HT1080 (cell line): ENCODE measurements around the gene TRA2A. TPM values are rescaled to one million over a fixed set of nuclear protein-coding genes. Genes with fewer than 3 reads are reported as not detected.
A peak's percentile ranks its signal among the peaks of the same experiment; 100 is the strongest.
"Not testable (repeated sequence)": the region's sequence is repeated elsewhere in the genome, so short reads cannot be mapped to it uniquely, and the experiment has no call there.

Experiments used
- DNase-seq: peaks from one replicate; pipeline ENCODE4 v3.0.0-alpha.2; 2015; ENCODE audit warnings: low read depth
- polyA plus RNA-seq, 2 experiments: library from polyadenylated mRNA; depleted of rRNA; stranded (reverse); fragments of >200 nt; gene quantifications; 2 replicates each; pipeline ENCODE4 v1.2.3, GENCODE V29; 2015
- total RNA-seq: library from RNA; depleted of rRNA; stranded (reverse); fragments of >200 nt; shearing (Covaris generic); gene quantifications from 2 replicates; pipeline ENCODE4 v1.2.3, GENCODE V29; 2014; rRNA removed

TRA2A gene
- total RNA-seq, result 15.8 and 49.6 TPM in 2 replicates
- polyA plus RNA-seq (2015; cell fraction: cytosol; rRNA removed), result 35.1 and 42.9 TPM in 2 replicates
- 94.0 and 98.6 TPM in 2 replicates for polyA plus RNA-seq (2015; cell fraction: nucleus; rRNA removed)

DNA sequence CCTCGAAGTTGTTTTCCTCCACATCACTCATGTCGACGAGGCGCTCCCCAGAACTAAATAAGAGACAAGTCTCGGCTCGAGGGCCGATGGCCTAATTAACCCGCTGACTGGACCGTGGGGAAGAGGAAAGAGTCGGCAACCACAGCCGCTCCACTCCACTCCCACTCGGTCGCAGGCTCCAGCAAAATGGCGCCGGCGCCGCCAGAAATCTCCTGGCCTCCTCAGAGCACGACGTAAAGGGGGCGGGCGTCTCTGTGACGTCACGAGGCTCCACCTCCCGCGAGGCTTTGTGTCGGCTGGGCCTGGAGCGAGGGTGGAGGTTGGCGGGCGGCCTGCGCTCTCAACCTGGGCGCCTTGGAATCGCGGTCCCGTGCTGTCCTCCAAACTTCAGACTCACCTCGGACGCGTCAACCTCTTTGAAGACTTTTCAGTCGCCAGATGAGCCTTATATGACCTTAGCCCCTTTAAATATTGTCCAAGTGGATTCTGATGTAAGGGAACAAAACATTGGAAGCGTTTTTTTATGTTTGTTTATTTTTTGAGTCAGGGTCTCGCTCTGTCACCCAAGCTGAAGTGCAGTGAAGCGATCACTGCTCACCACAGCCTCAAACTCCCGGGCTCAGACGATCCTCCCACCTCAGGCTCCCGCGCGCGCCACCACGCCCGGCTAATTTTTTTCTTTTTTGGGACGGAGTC, at the start of gene TRA2A:
Gene TRA2A, minus strand, starts transcription at position 188 of the 696 bp plus-strand sequence. Its CDS starts 157 bp downstream, at position 31.
- DNase-seq, result peak; percentile 93

DNA sequence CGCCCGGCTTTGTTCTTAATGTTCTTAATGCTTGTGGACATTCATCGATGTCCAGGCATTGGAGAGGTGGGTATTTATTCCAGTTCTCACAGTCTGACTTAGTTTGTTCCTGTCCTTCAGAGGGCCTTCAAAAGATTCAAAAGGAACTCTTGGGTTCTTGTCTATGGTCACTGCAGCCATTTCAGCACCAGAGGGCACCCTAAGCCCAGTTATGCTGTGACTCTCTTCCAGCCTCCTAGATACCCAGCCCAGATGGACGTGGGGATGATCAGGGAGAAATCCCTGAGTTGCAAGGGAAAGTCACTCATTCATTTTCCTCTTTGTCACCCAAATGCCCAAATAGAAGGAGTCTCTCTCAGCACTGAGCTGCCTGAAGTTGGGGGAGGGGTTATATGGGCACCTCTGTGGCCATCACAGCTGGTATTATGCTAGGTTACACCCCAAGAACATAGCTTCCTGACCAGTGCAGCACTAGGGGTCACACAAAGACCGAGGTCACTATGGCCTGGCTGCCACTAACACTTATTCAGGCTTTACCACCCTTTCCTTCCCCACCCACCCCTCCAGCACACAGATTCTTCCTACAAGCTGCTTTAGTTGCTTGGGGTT, 38.9 kb upstream of the TRA2A start:
- DNase-seq, result peak; percentile 79

DNA sequence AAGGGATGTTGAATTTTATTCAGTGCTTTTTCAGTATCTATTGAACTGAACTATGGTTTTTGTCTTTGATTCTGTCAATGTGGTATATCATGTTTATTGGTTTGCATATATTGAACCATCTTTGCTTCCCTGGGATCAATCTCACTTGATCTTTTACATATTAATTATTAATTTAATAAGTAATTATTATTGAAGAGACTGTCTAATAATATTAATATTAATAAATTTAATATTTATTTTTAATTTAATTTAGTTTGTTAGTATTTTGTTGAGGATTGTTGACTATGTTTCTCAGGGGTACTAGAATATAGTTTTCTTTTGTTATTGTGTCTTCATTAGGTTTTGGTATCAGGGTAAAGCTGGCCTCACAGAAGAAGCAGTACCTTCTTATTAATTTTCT, 26.5 kb upstream of the TRA2A start:
- no peak for DNase-seq

DNA sequence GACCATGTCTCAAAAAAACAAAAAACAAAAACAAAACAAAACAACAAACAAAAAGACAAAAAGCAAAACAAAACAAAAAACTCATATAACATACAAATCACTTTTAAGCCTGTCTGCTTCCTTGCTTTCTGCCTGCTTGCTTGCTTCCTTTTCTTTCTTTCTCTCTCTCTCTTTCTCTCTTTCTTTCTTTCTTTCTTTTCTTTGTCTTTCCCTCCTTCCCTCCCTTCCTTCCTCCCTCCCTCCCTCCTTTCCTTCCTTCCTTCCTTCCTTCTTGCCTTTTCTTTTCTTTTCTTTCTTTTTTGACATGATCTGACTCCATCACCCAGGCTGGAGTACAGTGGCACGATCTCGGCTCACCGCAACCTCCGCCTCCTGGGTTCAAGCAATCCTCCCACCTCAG, 15.9 kb upstream of the TRA2A start:
- DNase-seq, result no peak

DNA sequence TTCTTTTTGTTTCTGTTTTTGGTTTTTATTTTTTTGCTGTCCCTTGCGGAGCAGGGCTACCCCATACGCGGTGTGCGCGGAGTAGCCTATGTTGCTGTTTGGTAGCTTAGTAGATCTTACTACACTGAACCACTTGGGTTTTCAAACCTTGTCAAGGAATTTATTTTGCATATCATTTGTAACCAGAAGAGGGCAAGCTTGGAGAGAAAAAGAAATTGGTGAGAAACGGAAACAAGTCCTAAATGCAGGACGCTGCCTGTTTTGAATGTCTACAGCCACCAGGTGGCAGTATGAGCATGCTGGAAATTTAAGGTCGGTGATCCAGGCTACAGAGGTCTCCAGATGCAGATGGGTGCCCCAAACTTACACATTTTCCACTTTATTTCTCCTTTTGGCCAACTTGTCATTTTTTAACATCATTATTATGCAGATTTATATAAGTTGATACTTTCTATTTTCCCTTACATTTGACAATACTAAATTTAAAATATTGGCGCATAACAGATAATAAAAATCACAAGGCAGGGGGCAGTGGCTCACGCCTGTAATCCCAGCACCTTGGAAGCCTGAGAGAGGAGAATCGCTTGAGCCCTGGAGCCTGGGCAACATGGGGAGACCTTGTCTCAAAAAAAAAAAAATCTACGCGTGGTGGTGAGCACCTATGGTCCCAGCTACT, 15.3 kb upstream of the TRA2A start:
- DNase-seq, result peak; percentile 95

DNA sequence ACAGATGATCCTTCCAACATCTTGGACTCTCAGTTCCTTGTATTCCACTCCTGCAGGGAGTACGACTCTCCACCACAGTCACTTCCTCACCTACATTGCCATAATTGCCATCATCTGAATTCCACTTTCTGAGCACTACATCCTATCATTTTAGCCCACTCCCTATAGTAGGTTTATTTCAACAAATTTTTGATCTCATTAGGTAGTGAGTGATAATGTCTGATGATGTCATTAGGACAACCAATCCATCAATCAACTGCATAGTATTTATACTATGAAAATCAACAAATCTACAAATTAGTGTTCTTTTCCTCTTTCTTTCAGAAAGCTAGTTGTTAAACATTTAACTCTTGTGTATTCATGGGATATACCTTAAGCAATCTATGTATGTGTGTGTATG, 13.7 kb upstream of the TRA2A start:
- DNase-seq, result no peak

DNA sequence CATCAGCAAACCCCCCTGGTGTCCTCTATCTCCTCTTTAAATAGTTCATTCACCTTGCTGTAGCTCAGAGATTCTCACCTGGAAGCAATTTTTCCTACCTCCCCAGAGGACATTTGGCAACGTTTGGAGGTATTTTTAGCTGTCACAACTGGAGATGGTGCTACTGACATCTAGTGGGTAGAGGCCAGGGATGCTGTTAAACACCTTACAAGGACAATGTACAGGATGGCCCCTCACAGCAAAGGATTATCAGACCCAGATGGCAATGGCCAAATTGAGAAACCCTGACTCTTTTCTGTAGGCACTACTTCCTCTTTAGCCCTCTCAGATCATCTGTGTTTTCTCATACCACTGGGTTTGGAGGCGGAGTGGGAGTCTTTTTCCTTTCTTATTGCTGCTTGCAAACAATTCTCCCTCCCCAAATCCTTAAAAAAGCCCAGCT, 13.2 kb upstream of the TRA2A start:
- DNase-seq, result peak; percentile 52

DNA sequence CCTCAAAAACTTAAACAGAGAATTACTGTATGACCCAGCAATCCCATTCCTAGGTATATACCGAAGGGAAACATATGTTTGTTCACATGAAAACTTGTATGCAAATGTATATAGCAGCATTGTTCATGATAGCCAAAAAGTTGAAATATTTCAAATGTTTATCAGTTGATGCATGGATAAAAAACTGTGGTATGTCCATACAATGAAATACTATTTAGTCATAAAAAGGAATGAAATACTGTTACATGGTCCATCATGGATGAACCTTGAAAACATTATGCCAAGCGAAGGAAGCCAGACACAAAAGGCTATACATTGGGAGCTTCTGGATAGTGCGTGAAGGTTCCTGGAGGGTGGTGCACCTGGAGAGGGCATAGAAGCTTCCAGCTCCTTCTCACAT, 11.0 kb upstream of the TRA2A start:
- no peak for DNase-seq

DNA sequence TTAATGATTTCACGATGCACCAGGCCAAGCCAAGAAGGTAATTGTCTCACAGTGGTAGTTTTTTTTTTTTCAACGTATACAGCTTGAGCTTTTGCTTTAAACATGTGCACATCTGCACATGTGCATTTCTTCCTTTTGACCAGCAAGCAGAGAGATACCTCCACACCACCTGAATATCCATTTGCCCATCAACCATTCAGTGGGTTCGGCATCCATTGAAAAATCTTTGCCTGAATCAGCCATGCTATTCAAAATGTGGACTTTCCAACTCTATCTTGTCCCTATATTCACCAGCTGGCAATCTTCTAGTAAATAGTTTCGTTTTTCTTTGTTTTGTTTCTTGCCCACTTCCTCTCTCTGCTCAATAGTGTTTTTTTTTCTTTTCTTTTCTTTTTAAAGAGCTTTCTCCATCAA, 7.7 kb upstream of the TRA2A start:
- no peak for DNase-seq

DNA sequence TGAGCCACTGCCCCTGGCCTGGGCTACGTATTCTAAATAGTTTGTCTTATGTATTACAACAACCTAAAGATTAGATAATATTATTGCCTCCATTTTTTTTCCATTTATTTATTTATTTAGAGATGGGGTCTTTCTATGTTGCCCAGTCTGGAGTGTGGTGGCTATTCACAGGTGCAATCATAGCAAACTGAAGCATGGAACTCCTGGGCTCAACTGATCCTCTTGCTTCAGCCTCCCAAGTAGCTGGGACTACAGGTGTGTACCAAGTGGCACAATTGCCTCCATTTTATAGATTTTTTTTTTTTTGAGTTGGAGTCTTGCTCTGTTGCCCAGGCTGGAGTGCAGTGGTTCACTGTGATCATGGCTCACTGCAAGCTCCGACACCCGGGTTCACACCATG, 6.5 kb upstream of the TRA2A start:
- DNase-seq, result no peak

DNA sequence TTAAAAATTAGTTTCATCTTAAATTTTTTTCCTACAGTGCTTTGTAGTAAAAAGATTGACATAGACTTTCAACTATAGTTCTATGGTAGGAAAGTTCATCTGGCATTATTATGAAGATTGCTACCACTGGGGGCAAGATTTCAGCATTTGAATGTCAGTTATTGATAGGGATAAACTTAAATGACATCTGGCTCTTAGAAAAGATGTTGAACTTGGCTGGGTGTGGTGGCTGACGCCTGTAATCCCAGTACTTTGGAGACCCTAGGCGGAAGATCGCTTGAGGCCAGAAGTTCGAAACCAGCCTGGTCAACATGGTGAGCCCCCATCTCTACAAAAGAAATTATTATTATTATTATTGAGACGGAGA, 1.4 kb upstream of the TRA2A start:
- DNase-seq, result no peak

DNA sequence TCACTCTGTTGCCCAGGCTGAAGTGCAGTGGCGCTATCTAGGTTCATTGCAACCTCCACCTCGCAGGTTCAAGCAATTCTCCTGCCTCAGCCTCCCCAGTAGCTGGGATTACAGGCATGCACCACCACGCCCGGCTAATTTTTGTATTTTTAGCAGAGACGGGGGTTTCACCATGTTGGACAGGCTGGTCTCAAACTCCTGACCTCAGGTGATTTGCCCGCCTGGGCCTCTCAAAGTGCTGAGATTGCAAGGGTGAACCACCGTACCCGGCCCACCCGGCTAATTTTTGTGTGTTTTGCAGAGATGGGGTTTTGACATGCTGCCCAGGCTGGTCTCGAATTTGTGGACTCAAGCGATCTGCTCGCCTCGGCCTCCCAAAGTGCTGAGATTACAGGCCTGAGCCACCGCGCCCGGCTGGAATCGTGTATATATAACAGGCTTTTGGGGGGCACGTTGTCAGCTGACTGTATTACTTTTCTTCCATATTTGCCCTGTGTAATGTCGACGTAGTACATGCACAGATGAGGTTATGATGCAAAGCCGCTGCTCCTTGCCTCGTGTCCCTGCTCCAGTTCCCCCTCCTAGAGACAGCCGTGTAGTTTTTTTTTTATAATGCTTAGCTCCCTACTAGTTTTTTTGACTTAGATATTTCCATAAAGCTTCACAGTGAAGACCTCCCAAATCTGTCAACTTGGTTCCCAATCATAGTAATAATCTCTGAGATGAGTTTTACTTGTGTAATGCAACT, 883 bp upstream of the TRA2A start:
- DNase-seq, result no peak

DNA sequence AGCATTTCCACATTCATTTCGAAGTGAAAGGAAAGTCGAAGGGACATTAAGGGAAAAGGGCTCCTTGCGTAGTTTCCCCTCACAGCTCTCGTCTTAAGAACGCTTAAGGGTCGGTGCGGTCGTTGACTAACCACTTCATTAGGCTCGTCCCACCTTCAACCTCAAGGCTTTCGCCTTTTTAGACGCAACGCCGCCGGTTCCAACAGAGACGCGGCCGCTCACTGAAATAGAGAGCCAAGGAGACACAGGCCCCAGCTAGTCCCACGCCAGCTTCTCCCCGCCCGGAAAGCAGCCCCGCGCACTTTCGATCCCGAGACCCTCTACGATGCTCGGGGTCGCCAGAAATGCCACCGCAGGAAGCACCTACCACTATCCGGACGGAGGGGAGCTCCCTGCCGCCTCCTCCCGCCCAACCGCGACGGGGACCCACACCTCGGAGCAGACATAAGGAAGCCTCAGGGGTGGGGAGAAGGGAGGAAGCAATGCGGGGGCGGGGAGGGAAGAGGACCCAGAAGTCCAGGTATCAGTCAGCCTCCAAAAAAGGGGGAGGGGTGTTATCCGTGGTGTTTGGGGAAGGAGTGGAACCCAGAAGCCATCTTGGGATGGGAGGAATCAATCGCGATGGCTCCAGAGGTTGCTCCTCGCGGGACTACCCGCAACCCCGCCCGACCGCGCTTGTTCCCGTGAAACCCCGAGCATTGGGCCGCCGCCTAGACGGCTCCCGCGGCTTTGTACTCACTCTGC, 559 bp downstream of the TRA2A start:
- peak; percentile 32 for DNase-seq

DNA sequence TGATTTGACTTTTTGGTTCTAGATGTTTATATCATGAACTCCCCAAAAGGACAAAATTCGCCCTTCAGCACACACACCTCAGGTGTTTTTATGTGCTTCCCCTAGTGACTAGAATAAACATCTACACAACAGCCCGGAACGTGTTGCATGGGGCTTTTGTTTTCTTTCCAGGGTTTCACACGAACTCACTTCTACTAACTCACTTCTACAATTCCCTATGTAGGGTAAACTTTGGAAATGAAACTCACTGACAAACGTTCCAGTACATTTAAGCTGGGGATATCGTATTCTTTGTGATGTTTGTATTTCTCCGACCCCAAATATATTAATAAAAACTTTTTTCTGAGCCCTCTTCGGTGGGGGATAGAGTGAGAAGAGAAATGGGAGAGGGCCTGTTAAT, 1.4 kb downstream of the TRA2A start:
- peak; percentile 31 for DNase-seq

DNA sequence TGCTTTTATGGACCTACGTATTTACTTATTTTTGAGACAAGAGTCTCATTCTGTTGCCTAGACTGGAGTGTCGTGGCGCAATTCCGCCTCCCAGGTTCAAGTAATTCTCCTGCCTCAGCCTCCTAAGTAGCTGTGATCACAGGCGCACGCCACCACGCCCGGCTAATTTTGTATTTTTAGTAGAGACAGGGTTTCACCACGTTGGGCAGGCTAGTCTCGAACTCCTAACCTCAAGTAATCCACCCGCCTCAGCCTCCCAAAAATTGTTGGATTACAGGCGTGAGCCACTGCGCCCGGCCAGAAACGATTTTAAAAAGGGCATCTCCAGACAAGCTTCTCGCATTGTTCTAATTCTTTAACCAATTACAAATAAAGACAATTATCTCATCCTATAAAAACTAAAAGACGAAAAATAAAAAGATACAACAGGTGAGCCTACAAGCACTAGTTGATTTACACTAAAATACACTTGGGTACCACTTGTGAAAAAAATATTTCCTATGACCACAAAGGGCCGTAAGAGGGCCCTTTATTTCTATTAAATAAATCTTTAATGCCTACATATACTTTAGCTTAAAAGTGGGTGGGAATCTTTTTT, 2.4 kb downstream of the TRA2A start:
- no peak for DNase-seq

DNA sequence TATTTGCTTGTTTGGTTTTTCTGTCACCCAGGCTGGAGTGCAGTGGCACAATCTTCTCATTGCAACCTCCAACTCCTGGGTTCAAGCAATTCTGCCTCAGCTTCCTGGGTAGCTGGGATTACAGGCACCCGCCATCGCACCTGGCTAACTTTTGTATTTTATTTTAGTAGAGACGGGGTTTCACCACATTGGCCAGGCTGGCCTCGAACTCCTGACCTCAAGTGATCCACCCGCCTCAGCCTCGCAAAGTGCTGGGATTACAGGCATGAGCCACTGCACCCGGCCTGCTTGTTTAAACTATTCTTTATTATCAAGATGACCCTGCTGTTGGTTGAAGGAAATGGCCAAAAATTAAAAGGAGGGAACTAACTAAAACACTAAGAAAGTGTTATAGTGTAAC, 6.2 kb downstream of the TRA2A start:
- DNase-seq, result not testable (repeated sequence)

DNA sequence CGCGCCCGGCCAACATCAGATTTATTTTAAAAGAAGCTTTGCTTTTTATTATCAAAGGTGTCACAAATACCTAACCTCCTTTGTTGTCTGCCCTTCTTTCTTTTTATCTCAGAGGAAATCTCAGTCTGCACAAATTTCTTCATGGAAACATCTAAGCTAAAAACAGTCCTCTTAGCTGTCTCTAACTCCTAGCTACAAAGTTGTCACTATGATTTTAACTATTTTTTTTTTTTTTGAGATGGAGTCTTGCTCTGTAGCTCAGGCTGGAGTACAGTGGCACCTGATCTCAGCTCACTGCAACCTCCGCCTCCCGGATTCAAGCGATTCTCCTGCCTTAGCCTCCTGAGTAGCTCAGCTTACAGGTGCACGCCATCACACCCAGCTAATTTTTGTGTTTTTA, 7.3 kb downstream of the TRA2A start:
- DNase-seq, result no peak

DNA sequence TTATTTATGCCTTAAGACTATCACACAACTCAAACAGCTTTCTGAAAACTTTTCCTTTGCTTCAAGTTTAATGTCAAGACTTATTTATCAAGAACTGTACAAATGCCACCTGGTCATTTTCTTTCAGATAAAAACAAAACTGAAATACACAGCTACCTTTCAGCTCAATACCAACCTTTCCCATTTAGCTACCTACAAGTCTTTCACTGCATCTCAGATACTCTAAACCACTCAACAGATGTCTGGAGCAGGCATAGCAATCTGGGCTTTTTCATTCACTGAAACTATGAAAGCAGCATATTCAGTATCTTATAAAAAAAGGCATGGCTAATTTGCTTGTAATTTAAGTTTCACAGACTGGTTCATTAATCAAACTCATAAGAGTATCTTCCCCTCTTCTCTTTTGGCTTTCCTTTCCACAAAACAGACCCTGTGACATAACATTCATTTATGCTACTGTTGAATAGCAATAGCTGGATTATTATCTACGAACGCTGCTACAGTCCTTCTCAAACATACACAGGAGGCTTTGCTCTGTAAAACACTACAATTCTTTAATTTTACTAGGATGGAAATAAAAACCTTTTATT, 8.2 kb downstream of the TRA2A start:
- DNase-seq, result no peak

DNA sequence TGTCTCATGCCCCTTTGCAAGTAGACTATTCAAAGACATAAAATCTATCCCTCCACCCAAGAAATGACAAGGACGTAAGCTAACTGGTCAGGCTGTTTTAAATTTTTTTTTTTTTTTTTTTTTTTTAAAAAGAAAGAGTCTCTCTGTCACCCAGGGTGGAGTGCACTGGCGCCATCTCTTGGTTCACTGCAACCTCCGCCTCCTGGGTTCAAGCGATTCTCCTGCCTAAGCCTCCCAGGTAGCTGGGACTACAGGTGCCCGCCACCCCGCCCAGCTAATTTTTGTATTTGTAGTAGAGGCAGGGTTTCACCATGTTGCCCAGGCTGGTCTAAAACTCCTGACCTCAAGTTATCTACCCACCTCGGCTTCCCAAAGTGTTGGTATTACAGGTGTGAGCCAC, 11.2 kb downstream of the TRA2A start:
- DNase-seq, result no peak

DNA sequence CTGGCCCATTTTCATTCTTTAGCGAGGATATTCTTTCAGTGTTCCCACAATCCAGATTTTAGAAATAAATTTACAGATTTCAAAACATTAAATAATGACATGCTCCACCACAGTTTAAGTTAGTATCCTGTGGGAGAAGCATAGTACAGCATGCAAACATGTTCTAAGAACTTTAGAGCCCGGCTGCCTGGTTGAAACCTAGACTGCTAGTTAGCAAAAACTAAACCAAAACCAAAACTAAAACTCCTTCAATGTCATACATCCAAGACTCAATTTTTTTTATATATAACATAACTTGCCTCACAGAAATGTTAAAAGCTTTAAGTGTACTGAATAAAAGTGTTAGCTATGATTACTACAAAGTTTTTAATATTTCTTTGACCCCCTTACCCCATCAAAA, 17.0 kb downstream of the TRA2A start:
- no peak for DNase-seq
